ENCODE results near the gene NPTN.

DNA sequence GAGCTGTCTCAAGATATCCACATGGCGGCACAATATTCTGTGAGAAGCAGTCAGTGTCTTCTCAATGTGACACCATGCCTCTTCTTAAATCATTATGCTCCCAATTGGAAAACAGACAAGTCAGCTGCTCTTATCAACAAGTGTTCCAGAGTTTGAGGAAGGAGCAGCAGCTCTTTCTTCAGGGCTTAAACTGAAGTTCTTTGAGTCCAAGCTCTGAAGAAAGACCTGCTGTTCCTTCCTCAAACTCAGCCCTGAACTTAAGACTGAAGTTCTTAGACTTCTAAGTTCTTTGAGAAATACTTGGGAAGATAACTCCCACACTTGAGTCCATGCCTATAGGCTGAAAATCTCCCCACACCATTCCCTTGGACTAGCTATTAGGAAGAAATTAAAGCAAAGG lies 43.4 kb downstream of the NPTN start:
- TF ChIP-seq, protein P1, sequence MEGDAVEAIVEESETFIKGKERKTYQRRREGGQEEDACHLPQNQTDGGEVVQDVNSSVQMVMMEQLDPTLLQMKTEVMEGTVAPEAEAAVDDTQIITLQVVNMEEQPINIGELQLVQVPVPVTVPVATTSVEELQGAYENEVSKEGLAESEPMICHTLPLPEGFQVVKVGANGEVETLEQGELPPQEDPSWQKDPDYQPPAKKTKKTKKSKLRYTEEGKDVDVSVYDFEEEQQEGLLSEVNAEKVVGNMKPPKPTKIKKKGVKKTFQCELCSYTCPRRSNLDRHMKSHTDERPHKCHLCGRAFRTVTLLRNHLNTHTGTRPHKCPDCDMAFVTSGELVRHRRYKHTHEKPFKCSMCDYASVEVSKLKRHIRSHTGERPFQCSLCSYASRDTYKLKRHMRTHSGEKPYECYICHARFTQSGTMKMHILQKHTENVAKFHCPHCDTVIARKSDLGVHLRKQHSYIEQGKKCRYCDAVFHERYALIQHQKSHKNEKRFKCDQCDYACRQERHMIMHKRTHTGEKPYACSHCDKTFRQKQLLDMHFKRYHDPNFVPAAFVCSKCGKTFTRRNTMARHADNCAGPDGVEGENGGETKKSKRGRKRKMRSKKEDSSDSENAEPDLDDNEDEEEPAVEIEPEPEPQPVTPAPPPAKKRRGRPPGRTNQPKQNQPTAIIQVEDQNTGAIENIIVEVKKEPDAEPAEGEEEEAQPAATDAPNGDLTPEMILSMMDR (IDR thresholded peaks at IDR 0.05; ENCODE audit: low read length) = no peak
- no peak for TF ChIP-seq EZH2 (optimal IDR thresholded peaks at IDR 0.05; ENCODE audit: low read depth, low read length)
